Activated CD8-positive, alpha-beta memory T cell treated with anti-CD3 and anti-CD28 coated beads, Interleukin-2, amount 10 ng/mL, durations not matched to agents 7 days and 5 days (primary cell): ENCODE results near the gene GCDH. TPM values are rescaled to one million over a fixed set of nuclear protein-coding genes. Genes with fewer than 3 reads are reported as not detected.

Experiments used
- ATAC-seq: fragments of 150-1000 bp; cut with Tn5 transposase; one replicate; pipeline ENCODE4 v1.10.0; 2021; ENCODE audit warnings: moderate library complexity
- CTCF ChIA-PET: fragments of 350-600 bp; sonication (Branson Sonifier 250); formaldehyde crosslinking; loops from one replicate; lab custom pipeline; 2021; ENCODE audit warnings: antibody characterized with exemption; lab: Charles Lee
- DNase-seq: peaks from one replicate; pipeline ENCODE4 v3.0.0-alpha.2; 2020
- H3K27ac Mint-ChIP-seq: one replicate; pipeline ENCODE4 v1.8.0; 2021; ENCODE audit warnings: mild to moderate bottlenecking, mixed read lengths
- H3K27me3 Mint-ChIP-seq: one replicate; pipeline ENCODE4 v1.8.0; 2021; ENCODE audit warnings: mixed read lengths
- H3K36me3 Mint-ChIP-seq: one replicate; pipeline ENCODE4 v1.8.0; 2021; ENCODE audit warnings: mild to moderate bottlenecking, mixed read lengths
- H3K4me1 Mint-ChIP-seq: one replicate; pipeline ENCODE4 v1.8.0; 2021; ENCODE audit warnings: mixed read lengths
- H3K4me3 Mint-ChIP-seq: one replicate; pipeline ENCODE4 v1.8.0; 2021; ENCODE audit warnings: mild to moderate bottlenecking, moderate library complexity, mixed read lengths
- H3K9me3 Mint-ChIP-seq: one replicate; pipeline ENCODE4 v1.8.0; 2022; ENCODE audit warnings: low read depth, mixed read lengths
- microRNA-seq: library from miRNA; unstranded; fragments of <30 nt; microRNA quantifications from one replicate; pipeline ENCODE4 v1.2.0, GENCODE V29; 2022
- total RNA-seq, 2 experiments: library from RNA; stranded (reverse); gene quantifications; one replicate each; pipeline ENCODE4 v1.2.3, GENCODE V29; 2021

Gene GCDH
- total RNA-seq, 2 experiments from 2014 or later = 38.7 to 46.1 TPM

DNA sequence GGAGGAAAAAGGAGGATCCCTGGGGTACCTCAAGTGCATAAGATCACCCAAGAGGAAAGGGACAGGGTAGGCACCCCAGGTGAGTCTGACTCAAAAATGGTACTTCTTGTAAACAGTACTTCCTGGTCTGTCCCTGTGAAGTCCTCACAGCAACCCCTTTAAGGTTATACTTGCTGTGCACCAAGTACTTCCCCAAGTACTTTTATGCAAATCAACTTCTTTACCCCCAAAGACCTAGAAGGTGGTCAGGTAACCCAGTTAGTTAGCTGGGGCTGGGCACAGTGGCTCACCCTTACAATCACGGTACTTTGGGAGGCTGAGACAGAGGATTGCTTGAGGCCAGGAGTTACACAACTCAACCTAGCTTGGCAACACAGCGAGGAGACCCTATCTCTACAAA is 49.9 kb downstream of the GCDH start:
- peaks cover 66% of the 10 kb centered on the region for H3K36me3 Mint-ChIP-seq
- CTCF ChIA-PET = interaction anchor here (0.8 to 1.4 kb wide), 3 partner anchors 8 to 56 kb away, joined by 3 to 7 read pairs (median 5); no protein-coding TSS in a partner anchor
- H3K4me1 Mint-ChIP-seq = peaks cover 75% of the 10 kb centered on the region
- H3K9me3 Mint-ChIP-seq = no peaks in the 10 kb centered on the region
- H3K27ac Mint-ChIP-seq = peak overlapping the region; percentile 95
- no peaks in the 10 kb centered on the region for H3K27me3 Mint-ChIP-seq
- no peak for ATAC-seq
- H3K4me3 Mint-ChIP-seq = peak overlapping the region; percentile 100
- DNase-seq = no peak

GRCh38 chr19:12943437-12944044 is 52.6 kb downstream of the GCDH start:
- CTCF ChIA-PET = no interaction called here
- Mint-ChIP-seq H3K4me3 (peak overlapping the region; percentile 8), H3K9me3 (no peaks in the 10 kb centered on the region), H3K27me3 (no peaks in the 10 kb centered on the region), H3K27ac (peak overlapping the region; percentile 79), H3K36me3 (peaks cover 77% of the 10 kb centered on the region), H3K4me1 (peaks cover 76% of the 10 kb centered on the region)
- no peak for ATAC-seq
- DNase-seq = no peak

DNA sequence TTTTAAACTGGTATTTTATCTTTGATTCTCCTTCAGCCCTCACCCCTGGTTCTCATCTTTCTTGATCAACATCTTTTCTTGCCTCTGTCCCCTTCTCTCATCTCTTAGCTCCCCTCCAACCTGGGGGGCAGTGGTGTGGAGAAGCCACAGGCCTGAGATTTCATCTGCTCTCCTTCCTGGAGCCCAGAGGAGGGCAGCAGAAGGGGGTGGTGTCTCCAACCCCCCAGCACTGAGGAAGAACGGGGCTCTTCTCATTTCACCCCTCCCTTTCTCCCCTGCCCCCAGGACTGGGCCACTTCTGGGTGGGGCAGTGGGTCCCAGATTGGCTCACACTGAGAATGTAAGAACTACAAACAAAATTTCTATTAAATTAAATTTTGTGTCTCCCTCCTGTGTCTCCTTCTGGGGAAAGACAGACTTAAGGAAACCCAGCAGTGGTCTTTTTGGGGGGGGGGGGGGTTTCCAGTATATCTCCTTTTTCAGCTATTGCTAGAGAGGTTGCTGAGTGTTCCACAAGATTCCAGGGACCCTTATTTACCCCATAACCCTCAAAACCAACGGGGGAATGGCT is 53.2 kb downstream of the GCDH start:
- Mint-ChIP-seq H3K9me3 (no peaks in the 10 kb centered on the region), H3K4me3 (no peak overlapping the region), H3K27ac (peak overlapping the region; percentile 97), H3K36me3 (peaks cover 73% of the 10 kb centered on the region), H3K27me3 (no peaks in the 10 kb centered on the region), H3K4me1 (peaks cover 72% of the 10 kb centered on the region)
- DNase-seq (no peak), ATAC-seq (no peak)
- CTCF ChIA-PET = no interaction called here

DNA sequence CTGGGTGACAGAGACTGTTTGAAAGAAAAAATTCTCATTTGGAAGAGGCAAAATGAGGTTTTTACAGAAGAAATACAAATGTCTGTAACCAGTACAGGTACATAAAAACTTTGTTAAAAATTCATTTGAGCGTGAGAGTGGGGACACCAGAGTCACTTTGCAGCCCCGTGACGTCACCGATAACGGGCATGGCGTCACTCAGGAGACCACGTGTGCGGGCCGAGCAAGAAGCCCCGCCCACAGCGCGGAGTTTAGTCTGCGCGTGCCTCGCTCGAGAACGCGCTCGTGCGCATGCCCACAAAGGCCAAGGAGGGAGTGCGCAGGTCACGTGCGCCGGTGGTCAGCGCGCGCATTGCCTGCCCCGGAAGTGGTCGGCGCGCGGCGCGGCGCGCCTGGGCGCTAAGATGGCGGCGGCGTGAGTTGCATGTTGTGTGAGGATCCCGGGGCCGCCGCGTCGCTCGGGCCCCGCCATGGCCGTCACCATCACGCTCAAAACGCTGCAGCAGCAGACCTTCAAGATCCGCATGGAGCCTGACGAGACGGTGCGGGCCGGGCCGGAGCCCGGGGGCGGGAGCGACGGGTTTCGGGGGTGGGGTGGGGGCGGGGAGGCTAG is 54.6 kb downstream of the GCDH start, which contains the start of gene RAD23A:
Gene RAD23A, plus strand, starts transcription at position 384 of the 613 bp plus-strand sequence. Its CDS starts 87 bp downstream, at position 471.
- Mint-ChIP-seq H3K27me3 (no peaks in the 10 kb centered on the region), H3K4me1 (peaks cover 67% of the 10 kb centered on the region), H3K4me3 (peak within 1 kb of the TSS; percentile 85), H3K27ac (peak within 1 kb of the TSS; percentile 97), H3K36me3 (peaks cover 71% of the 10 kb centered on the region), H3K9me3 (no peaks in the 10 kb centered on the region)
- DNase-seq = peak; percentile 99
- peak; percentile 83 for ATAC-seq
- CTCF ChIA-PET = interaction anchor here (1.0 to 2.4 kb wide), 3 partner anchors 12 to 60 kb away, joined by 3 to 15 read pairs (median 4); partner anchors contain the start of gene FARSA

DNA sequence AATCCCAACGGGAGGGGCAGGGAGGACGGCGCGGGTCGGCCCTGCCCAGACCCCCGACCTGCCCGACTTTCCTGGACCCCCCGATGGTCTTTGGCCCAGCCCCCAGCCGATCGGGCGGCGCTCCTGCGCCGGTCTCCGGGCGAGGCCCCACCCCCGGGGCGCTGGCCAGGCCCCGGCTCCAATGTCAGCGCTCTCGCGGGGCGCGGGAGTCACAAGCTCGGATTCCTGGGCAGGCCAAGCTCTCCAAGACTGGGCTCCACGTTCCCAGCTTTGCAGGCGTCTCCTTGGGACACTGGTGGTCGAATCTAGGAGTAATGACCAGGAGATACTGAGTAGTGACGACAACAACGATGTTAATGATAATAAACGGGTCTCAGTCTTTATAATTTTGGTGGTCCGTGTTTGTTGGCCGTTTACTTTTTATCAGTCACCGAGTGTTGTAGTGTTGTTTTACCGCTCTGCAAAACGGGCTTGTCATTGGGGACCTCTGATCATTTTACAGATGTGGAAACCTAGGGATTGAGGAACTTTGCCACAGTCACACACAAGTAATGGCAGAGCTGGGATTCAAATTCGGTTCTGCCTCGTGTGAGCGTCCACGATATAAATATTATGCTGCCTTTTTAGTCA is 55.2 kb downstream of the GCDH start:
- Mint-ChIP-seq H3K27me3 (no peaks in the 10 kb centered on the region), H3K9me3 (no peaks in the 10 kb centered on the region), H3K4me1 (peaks cover 65% of the 10 kb centered on the region), H3K36me3 (peaks cover 71% of the 10 kb centered on the region), H3K4me3 (peak overlapping the region; percentile 85), H3K27ac (peak overlapping the region; percentile 97)
- ATAC-seq = peak; percentile 67
- DNase-seq = peak; percentile 74
- CTCF ChIA-PET = interaction anchor here (0.9 to 2.4 kb wide), 6 partner anchors 8 to 61 kb away, joined by 3 to 15 read pairs (median 4); partner anchors contain the start of gene FARSA

DNA sequence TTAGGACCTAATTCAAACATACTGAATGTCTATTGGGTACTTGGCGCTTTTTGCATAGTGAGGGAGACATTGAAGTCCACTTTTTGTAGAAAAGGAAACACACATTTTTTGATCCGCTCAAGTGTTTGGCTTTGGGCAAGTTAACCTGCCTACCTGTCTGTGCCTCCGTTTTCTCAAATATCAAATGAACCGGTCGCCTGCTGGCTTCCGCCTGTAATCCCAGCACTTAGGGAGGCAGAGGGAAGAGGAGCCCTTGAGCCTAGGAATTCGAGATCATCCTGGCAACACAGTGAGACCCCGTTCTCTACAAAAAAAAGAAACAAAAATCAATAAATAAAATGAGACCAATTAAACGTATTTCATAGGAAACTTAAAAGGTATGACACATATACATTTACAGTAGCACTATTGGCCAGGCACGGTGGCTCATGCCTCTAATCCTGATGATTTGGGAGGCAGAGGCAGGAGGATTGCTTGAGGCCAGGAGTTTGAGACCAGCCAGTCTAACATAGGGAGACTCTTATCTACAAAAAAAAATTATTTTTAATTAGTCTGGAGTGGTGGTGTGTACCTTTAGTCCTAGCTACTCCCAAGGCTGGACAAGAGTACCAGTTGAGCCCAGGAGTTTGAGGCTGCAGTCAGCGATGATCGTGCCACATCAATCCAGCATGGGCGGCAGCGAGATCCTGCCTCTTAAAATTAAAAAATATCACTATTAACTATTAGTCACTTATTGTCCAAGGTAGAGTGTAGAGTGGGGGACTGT is 56.0 kb downstream of the GCDH start:
- Mint-ChIP-seq H3K27me3 (no peaks in the 10 kb centered on the region), H3K4me1 (peaks cover 65% of the 10 kb centered on the region), H3K27ac (peak overlapping the region; percentile 97), H3K4me3 (peak overlapping the region; percentile 85), H3K9me3 (no peaks in the 10 kb centered on the region), H3K36me3 (peaks cover 70% of the 10 kb centered on the region)
- CTCF ChIA-PET = interaction anchor here (0.6 to 2.4 kb wide), 7 partner anchors 9 to 77 kb away, joined by 3 to 15 read pairs (median 3); partner anchors contain the start of gene GADD45GIP1
- no peak for ATAC-seq
- no peak for DNase-seq

GRCh38 chr19:12947702-12948611 is 57.0 kb downstream of the GCDH start:
- no peak for ATAC-seq
- no peaks in the 10 kb centered on the region for H3K27me3 Mint-ChIP-seq
- H3K4me3 Mint-ChIP-seq = no peak overlapping the region
- peak overlapping the region; percentile 0 for H3K27ac Mint-ChIP-seq
- H3K36me3 Mint-ChIP-seq = peaks cover 66% of the 10 kb centered on the region
- CTCF ChIA-PET = interaction anchor here (0.6 to 1.3 kb wide), 3 partner anchors 9 to 78 kb away, joined by 3 to 5 read pairs (median 3); partner anchors contain the start of gene GADD45GIP1
- no peaks in the 10 kb centered on the region for H3K9me3 Mint-ChIP-seq
- peaks cover 59% of the 10 kb centered on the region for H3K4me1 Mint-ChIP-seq
- DNase-seq = no peak

- no peak for DNase-seq
- no peak overlapping the region for H3K4me3 Mint-ChIP-seq
- no peaks in the 10 kb centered on the region for H3K27me3 Mint-ChIP-seq
- peaks cover 59% of the 10 kb centered on the region for H3K36me3 Mint-ChIP-seq
- CTCF ChIA-PET = interaction anchor here (1.1 to 2.3 kb wide), 3 partner anchors 8 to 17 kb away, joined by 3 to 13 read pairs (median 5); partner anchors contain the start of gene GADD45GIP1
- H3K4me1 Mint-ChIP-seq = peaks cover 53% of the 10 kb centered on the region
- ATAC-seq = no peak
- no peak overlapping the region for H3K27ac Mint-ChIP-seq
- H3K9me3 Mint-ChIP-seq = no peaks in the 10 kb centered on the region
These were observed 57.8 kb downstream of the GCDH start for GRCh38 chr19:12948612-12949362.

Small RNA genes within 50 kb of the gene (microRNA-seq; reads per million reads assigned to microRNA genes)
- gene MIR5695 (not detected), gene MIR6515 (4.7 reads per million, percentile 11 among the genes with 10 or more reads in this experiment), gene MIR6794 (not detected)

Other genes with a start within 250 kb of the GCDH start
- 100 to 1,000 TPM; 102 to 118 TPM for gene MAN2B1, start 224.4 kb upstream of the GCDH start, total RNA-seq
- gene WDR83, start 224.4 kb upstream of the GCDH start, total RNA-seq = 10 to 100 TPM; 21.4 to 22.0 TPM
- 100 to 1,000 TPM; 106 to 111 TPM for gene DHPS, start 209.3 kb upstream of the GCDH start, total RNA-seq
- not detected for gene GNG14, start 203.2 kb upstream of the GCDH start, total RNA-seq
- gene FBXW9, start 194.5 kb upstream of the GCDH start, total RNA-seq = 1 to 10 TPM; 5.2 to 6.3 TPM
- gene TNPO2, start 167.2 kb upstream of the GCDH start, total RNA-seq = 100 to 1,000 TPM; 101 to 104 TPM
- gene TRIR, start 156.5 kb upstream of the GCDH start, total RNA-seq = 100 to 1,000 TPM; 195 to 239 TPM
- gene GET3, start 153.7 kb upstream of the GCDH start, total RNA-seq = 10 to 100 TPM; 68.6 to 84.1 TPM
- not detected for gene BEST2, start 139.4 kb upstream of the GCDH start, total RNA-seq
- 10 to 100 TPM; 16.6 to 18.2 TPM for gene HOOK2, start 115.6 kb upstream of the GCDH start, total RNA-seq
- gene JUNB, start 99.7 kb upstream of the GCDH start, total RNA-seq = 100 to 1,000 TPM; 142 to 191 TPM
- 100 to 1,000 TPM; 168 to 218 TPM for gene PRDX2, start 89.4 kb upstream of the GCDH start, total RNA-seq
- 10 to 100 TPM; 27.9 to 29.8 TPM for gene THSD8, start 89.1 kb upstream of the GCDH start, total RNA-seq
- gene RNASEH2A, start 84.6 kb upstream of the GCDH start, total RNA-seq = 10 to 100 TPM; 53.4 to 58.8 TPM
- not detected for gene RTBDN, start 56.6 kb upstream of the GCDH start, total RNA-seq
- gene MAST1, start 52.6 kb upstream of the GCDH start, total RNA-seq = 1 to 10 TPM in 1 of 2 experiments, under 1 TPM in 1; 0.67 to 2.5 TPM
- gene DNASE2, start 9.7 kb upstream of the GCDH start, total RNA-seq = 10 to 100 TPM; 32.5 to 34.1 TPM
- under 1 TPM; 0.29 to 0.45 TPM for gene KLF1, start 4.0 kb upstream of the GCDH start, total RNA-seq
- gene SYCE2, start 28.1 kb downstream of the GCDH start, total RNA-seq = 1 to 10 TPM; 2.2 to 2.5 TPM
- gene FARSA, start 42.6 kb downstream of the GCDH start, total RNA-seq = 100 to 1,000 TPM in 1 of 2 experiments, 10 to 100 TPM in 1; 96.6 to 131 TPM
- gene CALR, start 47.4 kb downstream of the GCDH start, total RNA-seq = 100 to 1,000 TPM; 745 to 898 TPM
- gene RAD23A, start 54.7 kb downstream of the GCDH start, total RNA-seq = 100 to 1,000 TPM; 164 to 168 TPM
- gene GADD45GIP1, start 66.1 kb downstream of the GCDH start, total RNA-seq = 10 to 100 TPM; 23.9 to 24.9 TPM
- gene DAND5, start 78.4 kb downstream of the GCDH start, total RNA-seq = under 1 TPM; 0.21 to 0.26 TPM
- under 1 TPM; 0.21 to 0.32 TPM for gene NFIX, start 104.3 kb downstream of the GCDH start, total RNA-seq
- under 1 TPM; 0.49 to 0.64 TPM for gene LYL1, start 211.7 kb downstream of the GCDH start, total RNA-seq
- gene TRMT1, start 225.6 kb downstream of the GCDH start, total RNA-seq = 10 to 100 TPM; 43.2 to 50.2 TPM
- 10 to 100 TPM; 82.2 to 96.0 TPM for gene NACC1, start 227.1 kb downstream of the GCDH start, total RNA-seq